Keratinocyte (primary cell): ENCODE data around the gene SASH1. TPM values are rescaled to one million over a fixed set of nuclear protein-coding genes. Genes with fewer than 3 reads are reported as not detected.

Experiments
- DNase-seq: peaks from one replicate; pipeline ENCODE4 v3.0.0-alpha.2; 2011; ENCODE audit warnings: low read depth, missing footprints, low spot score
- FAIRE-seq: peaks from 2 replicates; lab custom pipeline; 2011; peaks lifted over from hg19 to GRCh38; lab: Jason Lieb, UNC
- H2AFZ ChIP-seq: 2 replicates; pipeline ENCODE4 v1.6.0; 2012; ENCODE audit warnings: low read length, control low read depth, inconsistent platforms; ENCODE audit not compliant: control insufficient read depth
- H3K27ac ChIP-seq: 2 replicates; pipeline ENCODE4 v1.5.1; 2011; ENCODE audit warnings: low read length; ENCODE audit not compliant: control insufficient read depth, insufficient read depth
- H3K27me3 ChIP-seq: 3 replicates; pipeline ENCODE4 v1.6.0; 2011; ENCODE audit warnings: low read length; ENCODE audit not compliant: control insufficient read depth, insufficient read depth; ENCODE audit errors: extremely low read depth
- H3K36me3 ChIP-seq, 2 experiments: 2 replicates in 1 of 2; 3 replicates in 1 of 2; pipeline ENCODE4 v1.5.1; 2011; ENCODE audit warnings: low read length in 2 of 2, mild to moderate bottlenecking in 1 of 2; ENCODE audit not compliant: control insufficient read depth in 2 of 2, insufficient read depth in 2 of 2; ENCODE audit errors: extremely low read depth in 1 of 2
- H3K4me1 ChIP-seq: 3 replicates; pipeline ENCODE4 v1.5.1; 2011; ENCODE audit warnings: low read length; ENCODE audit not compliant: control insufficient read depth, insufficient read depth; ENCODE audit errors: extremely low read depth
- H3K4me2 ChIP-seq: 3 replicates; pipeline ENCODE4 v1.6.0; 2011; ENCODE audit warnings: low read depth, low read length; ENCODE audit not compliant: control insufficient read depth, insufficient read depth; ENCODE audit errors: extremely low read depth
- H3K4me3 ChIP-seq, 3 experiments: fragments of 200-600 bp in 1 of 3; sonication (generic) in 1 of 3; 2 replicates in 2 of 3; 3 replicates in 1 of 3; pipeline ENCODE4 v1.5.1; 2011 to 2016; ENCODE audit warnings: low read length in 3 of 3, mild to moderate bottlenecking in 3 of 3, control low read depth in 2 of 3, inconsistent platforms in 1 of 3, low read depth in 1 of 3, mixed read lengths in 1 of 3, mixed run types in 1 of 3, moderate library complexity in 1 of 3; ENCODE audit not compliant: control insufficient read depth in 2 of 3, insufficient read depth in 2 of 3; ENCODE audit errors: extremely low read depth in 1 of 3
- H3K79me2 ChIP-seq: 2 replicates; pipeline ENCODE4 v1.6.0; 2012; ENCODE audit warnings: low read length; ENCODE audit not compliant: control insufficient read depth, insufficient read depth
- H3K9ac ChIP-seq: 3 replicates; pipeline ENCODE4 v1.6.0; 2011; ENCODE audit warnings: low read length; ENCODE audit not compliant: control insufficient read depth, insufficient read depth; ENCODE audit errors: extremely low read depth
- H3K9me1 ChIP-seq: 3 replicates; pipeline ENCODE4 v1.6.0; 2011; ENCODE audit warnings: low read length; ENCODE audit not compliant: control insufficient read depth, insufficient read depth; ENCODE audit errors: extremely low read depth
- H3K9me3 ChIP-seq: 2 replicates; pipeline ENCODE4 v1.5.1; 2012; ENCODE audit warnings: low read depth, low read length; ENCODE audit not compliant: control insufficient read depth
- H4K20me1 ChIP-seq: 3 replicates; pipeline ENCODE4 v1.6.0; 2011; ENCODE audit warnings: low read length; ENCODE audit not compliant: control insufficient read depth, insufficient read depth; ENCODE audit errors: extremely low read depth
- CTCF ChIP-seq, 3 experiments: IDR thresholded peaks in 1 of 3; conservative IDR thresholded peaks in 1 of 3; optimal IDR thresholded peaks in 1 of 3; 2 replicates in 2 of 3; 3 replicates in 1 of 3; pipeline versions ENCODE3 to v1.5.1; 2011; ENCODE audit warnings: low read length in 3 of 3, mild to moderate bottlenecking in 3 of 3, moderate library complexity in 2 of 3, control low read depth in 1 of 3, inconsistent platforms in 1 of 3; ENCODE audit not compliant: insufficient read depth in 2 of 3; ENCODE audit errors: extremely low read depth in 1 of 3
- EZH2 ChIP-seq: IDR thresholded peaks from one replicate; pipeline ENCODE4 v1.6.1; 2012; ENCODE audit warnings: inconsistent platforms, mild to moderate bottlenecking, low read length, moderate library complexity
- dilution Hi-C: fragments of 300-500 bp; cut with MboI; formaldehyde crosslinking; loops from one replicate; pipeline ENCODE4 v1.7.0; 2020; ENCODE audit warnings: low sequenced_read_pairs; ENCODE audit not compliant: extremely low pct_ligation_motif_present
- polyA plus RNA-seq, 5 experiments: library from polyadenylated mRNA; depleted of rRNA in 3 of 5; stranded (reverse) in 3 of 5; stranded (forward) in 1 of 5; unstranded in 1 of 5; fragments of >200 nt; gene quantifications; 1 replicate in 1 of 5; 2 replicates in 3 of 5; 3 replicates in 1 of 5; pipeline versions ENCODE4 v1.2.1 to v1.2.3, GENCODE V29; 2011 to 2012; ENCODE audit warnings: missing spikeins in 2 of 5, low read depth in 1 of 5, low replicate concordance in 1 of 5

SASH1 gene
- polyA plus RNA-seq, 1 donor (not counting 4 experiments of a cell fraction or from before 2014, with no cell fraction given) = 4.4 TPM

- Histone ChIP-seq H3K9me1 (no peaks in the 10 kb centered on the region), H3K4me1 (peaks cover 4% of the 10 kb centered on the region), H3K9me3 (no peaks in the 10 kb centered on the region), H3K27me3 (no peaks in the 10 kb centered on the region), H4K20me1 (no peaks in the 10 kb centered on the region), H3K27ac (no peak overlapping the region), H3K9ac (no peak overlapping the region), H3K4me2 (no peak overlapping the region), H3K36me3 (no peaks in the 10 kb centered on the region), H2AFZ (no peak overlapping the region), H3K79me2 (no peaks in the 10 kb centered on the region), H3K4me3 (no peak overlapping the region)
- DNase-seq = no peak
- dilution Hi-C loops = no loop called here
- TF ChIP-seq EZH2 = no peak
- no peak for TF ChIP-seq CTCF (optimal IDR thresholded peaks at IDR 0.05 in 1 of 3, IDR thresholded peaks at IDR 0.05 in 1 of 3, conservative IDR thresholded peaks at IDR 0.05 in 1 of 3; ENCODE audit: extremely low read depth in 1 of 3, insufficient read depth in 2 of 3, low read length in 3 of 3)
- FAIRE-seq = peak; percentile 9
Observed at GRCh38 chr6:148317739-148318138, 24.9 kb upstream of the SASH1 start.

- no peak overlapping the region for H3K27ac ChIP-seq
- H3K36me3 ChIP-seq = no peaks in the 10 kb centered on the region
- no peak overlapping the region for H3K4me3 ChIP-seq
- H3K4me2 ChIP-seq = no peak overlapping the region
- H3K9me3 ChIP-seq = no peaks in the 10 kb centered on the region
- no peak overlapping the region for H2AFZ ChIP-seq
- dilution Hi-C loops = no loop called here
- no peak for DNase-seq
- no peak for FAIRE-seq
- H4K20me1 ChIP-seq = no peaks in the 10 kb centered on the region
- H3K79me2 ChIP-seq = no peaks in the 10 kb centered on the region
- TF ChIP-seq CTCF (optimal IDR thresholded peaks at IDR 0.05 in 1 of 3, IDR thresholded peaks at IDR 0.05 in 1 of 3, conservative IDR thresholded peaks at IDR 0.05 in 1 of 3; ENCODE audit: extremely low read depth in 1 of 3, insufficient read depth in 2 of 3, low read length in 3 of 3) (no peak), EZH2 (no peak)
- H3K9ac ChIP-seq = no peak overlapping the region
- H3K9me1 ChIP-seq = no peaks in the 10 kb centered on the region
- H3K4me1 ChIP-seq = peaks cover 4% of the 10 kb centered on the region
- no peaks in the 10 kb centered on the region for H3K27me3 ChIP-seq
Observed at GRCh38 chr6:148322704-148323103, 19.9 kb upstream of the SASH1 start.
